HepG2 (cell line): ENCODE data around the gene SH3PXD2A. TPM values are rescaled to one million over a fixed set of nuclear protein-coding genes. Genes with fewer than 3 reads are reported as not detected.

Experiments
- FLYWCH1 ChIP-seq: sonication (generic); formaldehyde crosslinking; IDR thresholded peaks from 2 replicates; pipeline ENCODE4 v1.8.1; 2023; ENCODE audit warnings: mild to moderate bottlenecking, missing genetic modification reagents
- HNRNPH1 ChIP-seq: fragments of 200-400 bp; formaldehyde crosslinking; optimal IDR thresholded peaks from 2 replicates; pipeline ENCODE3; 2017; ENCODE audit warnings: mild to moderate bottlenecking, low read depth, low read length
- HOXA9 ChIP-seq: sonication (generic); formaldehyde crosslinking; IDR thresholded peaks from 2 replicates; pipeline ENCODE4 v1.8.1; 2022; ENCODE audit warnings: missing genetic modification reagents, mild to moderate bottlenecking, moderate library complexity, borderline replicate concordance
- NR2F6 ChIP-seq, 2 experiments: IDR thresholded peaks; 2 replicates each; pipeline ENCODE4 v1.6.1; 2016; ENCODE audit warnings: antibody characterized with exemption in 1 of 2, mild to moderate bottlenecking in 1 of 2
- PHF21A ChIP-seq: sonication (generic); formaldehyde crosslinking; IDR thresholded peaks from 2 replicates; pipeline ENCODE4 v1.5.0; 2020; ENCODE audit warnings: mild to moderate bottlenecking, missing genetic modification reagents
- SIX4 ChIP-seq: sonication (generic); formaldehyde crosslinking; IDR thresholded peaks from 2 replicates; pipeline ENCODE4 v1.4.0; 2020; ENCODE audit warnings: missing genetic modification reagents
- SMC3 ChIP-seq: IDR thresholded peaks from 2 replicates; pipeline ENCODE4 v1.6.1; 2011; ENCODE audit warnings: low read length, improper control_type of control experiment
- SRY ChIP-seq: sonication (generic); formaldehyde crosslinking; IDR thresholded peaks from 2 replicates; pipeline ENCODE4 v1.8.0; 2022; ENCODE audit warnings: mild to moderate bottlenecking, missing genetic modification reagents
- ZBTB20 ChIP-seq: sonication (generic); formaldehyde crosslinking; IDR thresholded peaks from 2 replicates; pipeline ENCODE4 v1.8.1; 2023; ENCODE audit warnings: missing genetic modification reagents, low read depth, mild to moderate bottlenecking, borderline replicate concordance
- ZBTB43 ChIP-seq: sonication (generic); formaldehyde crosslinking; conservative IDR thresholded peaks from 2 replicates; pipeline ENCODE4 v1.4.0; 2020; ENCODE audit warnings: missing genetic modification reagents
- ZNF367 ChIP-seq: sonication (generic); formaldehyde crosslinking; IDR thresholded peaks from 2 replicates; pipeline ENCODE4 v1.4.0; 2020; ENCODE audit warnings: missing genetic modification reagents, borderline replicate concordance
- ZNF629 ChIP-seq: sonication (generic); formaldehyde crosslinking; conservative IDR thresholded peaks from 2 replicates; pipeline ENCODE4 v1.5.0; 2020; ENCODE audit warnings: missing genetic modification reagents
- ZNF7 ChIP-seq: IDR thresholded peaks from 2 replicates; pipeline ENCODE4 v1.6.1; 2016; ENCODE audit warnings: missing biosample characterization, missing genetic modification reagents
- ZNF770 ChIP-seq: sonication (generic); formaldehyde crosslinking; IDR thresholded peaks from 2 replicates; pipeline ENCODE4 v1.5.0; 2020; ENCODE audit warnings: mild to moderate bottlenecking, missing genetic modification reagents
- ZSCAN22 ChIP-seq: sonication (generic); formaldehyde crosslinking; IDR thresholded peaks from 2 replicates; pipeline ENCODE4 v1.4.0; 2020; ENCODE audit warnings: mild to moderate bottlenecking, missing genetic modification reagents
- polyA plus RNA-seq, 8 experiments: library from polyadenylated mRNA; depleted of rRNA in 3 of 8; stranded (reverse) in 7 of 8; unstranded in 1 of 8; fragments of >200 nt; fragmentation: Illumina TruSeq in 4 of 8; extraction: Trizol in 4 of 8; gene quantifications; 2 replicates each; pipeline versions ENCODE4 v1.2.1 to v1.2.3, GENCODE V29; 2011 to 2016; ENCODE audit warnings: low read depth in 4 of 8, missing spikeins in 1 of 8, mixed read lengths in 1 of 8; ENCODE audit not compliant: insufficient read depth in 1 of 8
- total RNA-seq, 5 experiments: library from RNA; depleted of rRNA; stranded (reverse); fragments of >200 nt; fragmentation: Illumina TruSeq; extraction: Trizol; gene quantifications; 2 replicates each; pipeline ENCODE4 v1.2.3, GENCODE V29; 2016; ENCODE audit warnings: low read depth in 1 of 5
- TF ChIP-seq, protein P1 (sequence below): sonication (generic); formaldehyde crosslinking; IDR thresholded peaks from 2 replicates; pipeline ENCODE4 v1.5.0; 2020; ENCODE audit warnings: missing genetic modification reagents
- TF ChIP-seq, protein P2 (sequence below): sonication (generic); formaldehyde crosslinking; IDR thresholded peaks from 2 replicates; pipeline ENCODE4 v1.8.0; 2022; ENCODE audit warnings: low read depth, missing genetic modification reagents
- TF ChIP-seq, protein P3 (sequence below), 2 experiments: sonication (generic) in 1 of 2; formaldehyde crosslinking in 1 of 2; IDR thresholded peaks; 2 replicates each; pipeline versions ENCODE4 v1.4.0 to v1.6.1; 2016 to 2020; ENCODE audit warnings: borderline replicate concordance in 1 of 2, low read depth in 1 of 2, mild to moderate bottlenecking in 1 of 2, missing genetic modification reagents in 1 of 2

The SH3PXD2A gene
- total and polyA plus RNA-seq, 2 of the 13 experiments (the other 11 are each of a cell fraction or from before 2014, with no cell fraction given), result 11.1 to 11.3 TPM

- TF ChIP-seq ZNF367 (no peak), SIX4 (peak; percentile 76), NR2F6 (IDR thresholded peaks at IDR 0.05) (no peak; the same call in 1 of the 2 replicates), NR2F6 (CRISPR knock-in tag; IDR thresholded peaks at IDR 0.05) (peak; percentile 29; the same call in 1 of the 2 replicates), ZNF629 (CRISPR knock-in tag) (0 out of 2 replicates have a peak, but pooled peaks have one; percentile 15), ZBTB43 (CRISPR knock-in tag) (no peak), SRY (0 out of 2 replicates have a peak, but pooled peaks have one; percentile 37), HNRNPH1 (no peak), ZNF770 (CRISPR knock-in tag) (0 out of 2 replicates have a peak, but pooled peaks have one; percentile 32), SMC3 (no peak), PHF21A (peak; percentile 88; the same call in 1 of the 2 replicates), ZNF7 (CRISPR knock-in tag) (no peak), FLYWCH1 (no peak), HOXA9 (CRISPR knock-in tag) (no peak), ZSCAN22 (CRISPR knock-in tag) (no peak), ZBTB20 (no peak)
- TF ChIP-seq, protein P1, sequence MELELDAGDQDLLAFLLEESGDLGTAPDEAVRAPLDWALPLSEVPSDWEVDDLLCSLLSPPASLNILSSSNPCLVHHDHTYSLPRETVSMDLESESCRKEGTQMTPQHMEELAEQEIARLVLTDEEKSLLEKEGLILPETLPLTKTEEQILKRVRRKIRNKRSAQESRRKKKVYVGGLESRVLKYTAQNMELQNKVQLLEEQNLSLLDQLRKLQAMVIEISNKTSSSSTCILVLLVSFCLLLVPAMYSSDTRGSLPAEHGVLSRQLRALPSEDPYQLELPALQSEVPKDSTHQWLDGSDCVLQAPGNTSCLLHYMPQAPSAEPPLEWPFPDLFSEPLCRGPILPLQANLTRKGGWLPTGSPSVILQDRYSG (CRISPR knock-in tag), result no peak
- TF ChIP-seq, protein P2, sequence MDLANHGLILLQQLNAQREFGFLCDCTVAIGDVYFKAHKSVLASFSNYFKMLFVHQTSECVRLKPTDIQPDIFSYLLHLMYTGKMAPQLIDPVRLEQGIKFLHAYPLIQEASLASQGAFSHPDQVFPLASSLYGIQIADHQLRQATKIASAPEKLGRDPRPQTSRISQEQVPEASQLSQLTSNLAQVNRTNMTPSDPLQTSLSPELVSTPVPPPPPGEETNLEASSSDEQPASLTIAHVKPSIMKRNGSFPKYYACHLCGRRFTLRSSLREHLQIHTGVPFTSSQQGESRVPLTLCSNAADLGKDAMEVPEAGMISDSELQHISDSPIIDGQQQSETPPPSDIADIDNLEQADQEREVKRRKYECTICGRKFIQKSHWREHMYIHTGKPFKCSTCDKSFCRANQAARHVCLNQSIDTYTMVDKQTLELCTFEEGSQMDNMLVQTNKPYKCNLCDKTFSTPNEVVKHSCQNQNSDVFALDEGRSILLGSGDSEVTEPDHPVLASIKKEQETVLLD, result no peak
- TF ChIP-seq, protein P3, sequence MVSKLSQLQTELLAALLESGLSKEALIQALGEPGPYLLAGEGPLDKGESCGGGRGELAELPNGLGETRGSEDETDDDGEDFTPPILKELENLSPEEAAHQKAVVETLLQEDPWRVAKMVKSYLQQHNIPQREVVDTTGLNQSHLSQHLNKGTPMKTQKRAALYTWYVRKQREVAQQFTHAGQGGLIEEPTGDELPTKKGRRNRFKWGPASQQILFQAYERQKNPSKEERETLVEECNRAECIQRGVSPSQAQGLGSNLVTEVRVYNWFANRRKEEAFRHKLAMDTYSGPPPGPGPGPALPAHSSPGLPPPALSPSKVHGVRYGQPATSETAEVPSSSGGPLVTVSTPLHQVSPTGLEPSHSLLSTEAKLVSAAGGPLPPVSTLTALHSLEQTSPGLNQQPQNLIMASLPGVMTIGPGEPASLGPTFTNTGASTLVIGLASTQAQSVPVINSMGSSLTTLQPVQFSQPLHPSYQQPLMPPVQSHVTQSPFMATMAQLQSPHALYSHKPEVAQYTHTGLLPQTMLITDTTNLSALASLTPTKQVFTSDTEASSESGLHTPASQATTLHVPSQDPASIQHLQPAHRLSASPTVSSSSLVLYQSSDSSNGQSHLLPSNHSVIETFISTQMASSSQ (IDR thresholded peaks at IDR 0.05; ENCODE audit: low read depth), result no peak
- TF ChIP-seq, protein P3 (CRISPR knock-in tag; IDR thresholded peaks at IDR 0.05; ENCODE audit: borderline replicate concordance), result peak; percentile 39; the same call in 1 of the 2 replicates
These were observed 210.0 kb downstream of the SH3PXD2A start (continued) for GRCh38 chr10:103645141-103646054.
